ENCODE measurements around the gene EXD3. TPM values are rescaled to one million over a fixed set of nuclear protein-coding genes. Genes with fewer than 3 reads are reported as not detected.
"Not testable (repeated sequence)": the region's sequence is repeated elsewhere in the genome, so short reads cannot be mapped to it uniquely, and the experiment has no call there.

The EXD3 gene
- total RNA-seq, 1 donor from 2014 or later: 5.2 TPM

DNA sequence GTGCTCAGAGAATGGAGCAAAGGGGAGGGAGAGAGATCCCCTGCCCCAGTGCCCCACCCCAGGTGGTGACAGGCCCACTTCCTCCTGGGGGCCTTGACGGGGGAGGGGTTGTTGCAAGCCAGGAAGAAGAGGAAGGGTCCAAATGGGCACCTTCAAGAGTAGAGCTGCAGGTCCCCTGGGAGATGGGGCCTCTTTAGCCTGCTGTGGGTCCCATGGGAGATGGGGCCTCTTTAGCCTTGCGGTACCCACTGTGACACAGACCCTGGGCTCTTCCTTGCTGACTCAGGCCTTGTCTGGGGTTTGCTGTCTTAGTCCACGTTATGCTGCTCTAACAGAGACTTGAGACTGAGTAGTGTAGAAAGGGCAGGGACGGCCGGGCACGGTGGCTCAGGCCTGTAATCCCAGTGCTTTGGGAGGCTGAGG is 155.0 kb downstream of the EXD3 start:
- no peak for DNase-seq
- H3K9me3 Mint-ChIP-seq: no peaks in the 10 kb centered on the region
- no peak overlapping the region for H3K4me3 Mint-ChIP-seq
- H3K27ac Mint-ChIP-seq: no peak overlapping the region
- H3K27me3 Mint-ChIP-seq: no peaks in the 10 kb centered on the region
- peaks cover 35% of the 10 kb centered on the region for H3K36me3 Mint-ChIP-seq (ENCODE audit: low read depth)
- intact Hi-C loops (cut with micrococcal nuclease): no loop called here
- H3K4me1 Mint-ChIP-seq: peaks cover 4% of the 10 kb centered on the region

DNA sequence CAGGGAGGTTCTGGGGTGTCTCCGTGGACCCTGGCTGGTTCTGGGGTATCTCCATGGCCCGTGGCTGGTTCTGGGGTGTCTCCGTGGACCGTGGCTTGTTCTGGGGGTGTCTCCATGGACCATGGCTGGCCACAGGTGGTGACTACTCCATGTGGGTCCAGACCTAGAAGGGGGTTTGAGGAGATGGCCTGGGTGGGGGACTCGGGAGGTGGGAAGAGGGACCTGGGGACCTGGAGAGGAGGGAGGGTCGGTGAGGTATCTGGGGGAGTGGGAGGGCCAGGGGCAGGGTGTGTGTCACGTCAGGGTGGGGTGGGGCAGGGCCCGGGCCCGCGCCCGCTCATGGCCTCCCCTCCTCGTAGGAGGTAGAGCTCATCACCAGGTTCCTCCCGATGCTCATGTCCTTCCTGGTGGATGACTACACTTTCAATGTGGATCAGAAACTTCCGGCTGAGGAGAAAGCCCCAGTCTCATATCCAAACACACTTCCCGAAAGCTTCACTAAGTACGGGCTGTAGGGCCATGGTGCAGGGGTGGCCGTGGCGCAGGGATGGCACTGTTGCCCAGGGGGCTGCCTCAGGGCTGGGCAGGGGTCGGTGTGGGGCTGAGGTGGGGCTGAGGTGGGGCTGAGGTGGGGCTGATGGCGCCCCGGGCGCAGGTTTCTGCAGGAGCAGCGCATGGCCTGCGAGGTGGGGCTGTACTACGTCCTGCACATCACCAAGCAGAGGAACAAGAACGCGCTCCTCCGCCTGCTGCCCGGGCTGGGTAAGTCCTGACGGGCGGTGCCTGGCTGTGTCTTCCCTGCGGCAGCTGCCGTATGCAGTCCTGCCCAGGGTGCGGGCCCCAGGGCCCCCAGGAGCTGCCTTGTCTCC is 156.1 kb downstream of the EXD3 start:
- Mint-ChIP-seq H3K4me3 (no peak overlapping the region), H3K4me1 (peaks cover 4% of the 10 kb centered on the region), H3K27me3 (no peaks in the 10 kb centered on the region), H3K27ac (no peak overlapping the region), H3K9me3 (no peaks in the 10 kb centered on the region), H3K36me3 (ENCODE audit: low read depth) (peaks cover 36% of the 10 kb centered on the region)
- DNase-seq: no peak
- intact Hi-C loops (cut with micrococcal nuclease): no loop called here

DNA sequence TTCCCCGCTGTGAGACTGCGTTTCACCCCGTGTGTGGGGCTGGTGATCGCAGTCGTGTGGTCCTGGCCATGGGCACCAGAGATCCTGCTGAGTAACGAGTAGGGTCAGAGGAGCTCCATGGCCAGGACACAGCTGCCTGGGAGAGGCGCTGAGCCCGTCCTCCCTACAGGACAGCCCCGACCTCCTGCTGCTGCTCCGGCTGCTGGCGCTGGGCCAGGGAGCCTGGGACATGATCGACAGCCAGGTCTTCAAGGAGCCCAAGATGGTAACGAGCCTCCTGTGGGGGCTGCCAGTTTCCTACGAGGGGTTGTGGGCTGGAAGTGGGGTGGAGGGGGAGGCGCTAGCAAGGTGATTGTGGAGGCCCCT is 156.8 kb downstream of the EXD3 start:
- no peak overlapping the region for H3K4me3 Mint-ChIP-seq
- no peaks in the 10 kb centered on the region for H3K4me1 Mint-ChIP-seq
- H3K36me3 Mint-ChIP-seq (ENCODE audit: low read depth): peaks cover 36% of the 10 kb centered on the region
- H3K27ac Mint-ChIP-seq: no peak overlapping the region
- H3K27me3 Mint-ChIP-seq: no peaks in the 10 kb centered on the region
- no peak for DNase-seq
- no peaks in the 10 kb centered on the region for H3K9me3 Mint-ChIP-seq
- intact Hi-C loops (cut with micrococcal nuclease): no loop called here

DNA sequence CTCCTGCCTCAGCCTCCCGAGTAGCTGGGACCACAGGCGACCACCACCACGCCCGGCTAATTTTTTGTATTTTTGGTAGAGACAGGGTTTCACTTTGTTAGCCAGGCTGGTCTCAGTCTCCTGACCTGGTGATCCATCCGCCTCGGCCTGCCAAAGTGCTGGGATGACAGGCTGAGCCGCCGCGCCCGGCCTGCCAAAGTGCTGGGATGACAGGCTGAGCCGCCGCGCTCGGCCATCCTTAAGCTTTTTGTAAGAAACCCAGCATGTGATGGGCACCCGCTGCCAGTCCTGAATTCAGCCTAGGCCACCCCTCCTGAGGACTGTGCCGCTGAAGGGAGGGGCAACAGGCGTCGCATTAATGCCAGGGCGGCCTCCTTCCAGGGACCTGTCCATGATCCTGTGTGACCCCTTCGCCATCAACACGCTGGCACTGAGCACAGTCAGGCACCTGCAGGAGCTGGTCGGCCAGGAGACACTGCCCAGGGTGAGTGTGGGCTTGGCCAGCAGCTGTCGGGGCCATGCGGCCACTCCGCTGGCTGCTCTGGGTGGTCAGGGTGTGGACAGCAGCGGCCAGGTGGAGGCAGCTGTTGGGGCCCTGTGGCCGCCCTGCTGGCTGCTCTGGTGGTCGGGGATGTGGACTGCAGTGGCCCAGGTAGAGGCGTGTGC is 157.3 kb downstream of the EXD3 start:
- Mint-ChIP-seq H3K27ac (no peak overlapping the region), H3K4me1 (no peaks in the 10 kb centered on the region), H3K27me3 (no peaks in the 10 kb centered on the region), H3K9me3 (no peaks in the 10 kb centered on the region), H3K4me3 (no peak overlapping the region), H3K36me3 (ENCODE audit: low read depth) (peaks cover 34% of the 10 kb centered on the region)
- intact Hi-C loops (cut with micrococcal nuclease): no loop called here
- no peak for DNase-seq

DNA sequence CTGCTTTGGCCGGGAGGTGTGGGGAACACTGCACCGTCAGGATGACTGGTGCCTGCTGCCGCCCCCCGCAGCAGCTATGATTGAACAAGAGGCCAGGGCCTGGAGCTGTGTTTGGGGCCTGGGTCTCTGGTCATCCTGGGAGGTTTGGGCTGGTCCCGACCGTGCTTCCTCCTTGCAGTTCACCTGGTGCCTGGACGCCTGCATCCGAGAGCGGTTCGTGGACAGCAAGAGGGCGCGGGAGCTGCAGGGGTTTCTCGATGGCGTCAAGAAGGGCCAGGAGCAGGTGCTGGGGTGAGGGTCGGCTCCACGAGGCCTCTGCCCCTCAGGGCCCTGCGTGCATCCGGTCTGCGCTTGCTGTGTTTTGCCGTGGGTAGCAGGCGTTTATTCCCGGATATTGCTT is 158.9 kb downstream of the EXD3 start:
- Mint-ChIP-seq H3K36me3 (ENCODE audit: low read depth) (peaks cover 36% of the 10 kb centered on the region), H3K4me1 (no peaks in the 10 kb centered on the region), H3K4me3 (no peak overlapping the region), H3K9me3 (no peaks in the 10 kb centered on the region), H3K27me3 (no peaks in the 10 kb centered on the region), H3K27ac (no peak overlapping the region)
- no peak for DNase-seq
- intact Hi-C loops (cut with micrococcal nuclease): no loop called here

DNA sequence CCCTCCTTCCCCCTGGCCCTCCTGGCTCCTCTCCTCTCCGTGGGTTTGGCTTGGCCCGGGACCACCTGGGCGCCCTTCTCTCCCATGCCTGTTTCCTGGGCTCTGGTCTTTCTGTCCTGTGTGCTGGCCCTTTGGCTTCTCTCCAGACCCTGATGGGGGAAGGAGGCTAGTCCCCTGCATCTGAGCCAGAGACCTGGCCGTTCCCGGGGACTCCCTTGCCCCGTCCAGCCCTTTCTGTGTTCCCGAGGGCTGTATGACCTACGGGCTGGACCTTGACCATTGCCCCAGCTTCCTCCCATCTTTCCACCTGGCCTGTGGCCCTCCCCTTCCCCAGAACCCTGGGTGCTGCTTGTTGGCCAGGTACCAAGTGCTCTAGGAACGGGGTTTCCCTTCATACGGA is 159.5 kb downstream of the EXD3 start:
- no peak overlapping the region for H3K4me3 Mint-ChIP-seq
- no peaks in the 10 kb centered on the region for H3K9me3 Mint-ChIP-seq
- no peaks in the 10 kb centered on the region for H3K4me1 Mint-ChIP-seq
- H3K27ac Mint-ChIP-seq: no peak overlapping the region
- H3K36me3 Mint-ChIP-seq (ENCODE audit: low read depth): peaks cover 37% of the 10 kb centered on the region
- H3K27me3 Mint-ChIP-seq: no peaks in the 10 kb centered on the region
- intact Hi-C loops (cut with micrococcal nuclease): no loop called here
- DNase-seq: no peak

DNA sequence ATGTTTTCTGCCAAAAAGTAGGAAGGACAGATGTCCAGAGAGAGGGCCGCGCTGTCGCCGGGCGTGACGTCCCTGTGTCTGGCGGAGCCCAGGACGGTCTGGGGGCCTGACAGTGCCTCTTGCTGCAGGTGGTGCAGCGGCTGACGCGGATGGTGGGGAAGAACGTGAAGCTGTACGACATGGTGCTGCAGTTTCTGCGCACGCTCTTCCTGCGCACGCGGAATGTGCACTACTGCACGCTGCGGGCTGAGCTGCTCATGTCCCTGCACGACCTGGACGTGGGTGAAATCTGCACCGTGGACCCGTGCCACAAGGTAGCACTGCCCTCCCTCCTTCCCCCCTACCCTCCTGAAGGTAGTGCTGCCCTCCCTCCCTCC is 160.1 kb downstream of the EXD3 start:
- H3K4me3 Mint-ChIP-seq: no peak overlapping the region
- intact Hi-C loops (cut with micrococcal nuclease): no loop called here
- peaks cover 34% of the 10 kb centered on the region for H3K36me3 Mint-ChIP-seq (ENCODE audit: low read depth)
- no peaks in the 10 kb centered on the region for H3K4me1 Mint-ChIP-seq
- no peak overlapping the region for H3K27ac Mint-ChIP-seq
- H3K27me3 Mint-ChIP-seq: no peaks in the 10 kb centered on the region
- H3K9me3 Mint-ChIP-seq: no peaks in the 10 kb centered on the region
- DNase-seq: no peak

DNA sequence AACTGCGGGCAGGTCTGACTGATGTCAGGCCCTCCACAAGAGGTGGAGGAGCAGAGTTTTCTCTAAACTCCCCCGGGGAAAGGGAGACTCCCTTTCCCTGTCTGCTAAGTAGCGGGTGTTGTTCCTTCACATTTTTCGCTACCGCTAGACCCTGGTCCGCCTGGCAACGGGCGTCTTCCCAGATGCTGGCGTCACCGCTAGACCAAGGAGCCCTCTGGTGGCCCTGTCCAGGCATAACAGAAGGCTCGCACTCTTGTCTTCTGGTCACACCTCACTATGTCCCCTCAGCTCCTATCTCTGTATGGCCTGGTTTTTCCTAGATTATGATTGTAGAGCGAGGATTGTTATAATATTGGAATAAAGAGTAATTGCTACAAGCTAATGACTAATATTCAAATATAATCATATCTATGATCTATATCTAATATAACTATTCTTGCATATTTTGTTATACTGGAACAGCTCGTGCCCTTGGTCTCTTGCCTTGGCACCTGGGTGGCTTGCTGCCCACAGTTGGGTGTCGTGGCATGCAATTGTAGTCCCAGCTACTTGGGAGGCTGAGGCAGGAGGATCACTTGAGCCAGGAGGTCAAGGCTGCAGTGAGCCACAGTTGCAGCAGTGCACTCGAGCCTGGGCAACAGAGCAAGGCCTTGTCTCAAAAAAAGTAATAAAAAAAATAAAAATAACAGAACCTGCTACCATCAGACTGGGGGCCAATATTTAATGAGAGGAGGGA is 160.6 kb downstream of the EXD3 start:
- DNase-seq; H3K4me3 Mint-ChIP-seq; H3K27ac Mint-ChIP-seq; H3K27me3 Mint-ChIP-seq; H3K9me3 Mint-ChIP-seq; intact Hi-C loops (cut with micrococcal nuclease); H3K4me1 Mint-ChIP-seq: not testable (repeated sequence)
- peaks cover 28% of the 10 kb centered on the region for H3K36me3 Mint-ChIP-seq (ENCODE audit: low read depth)

Other genes with a start within 250 kb of the EXD3 start
- gene ANAPC2, start 234.6 kb downstream of the EXD3 start, total RNA-seq: 57.4 and 58.7 TPM in 2 replicates
- 95.1 and 95.8 TPM in 2 replicates for gene SSNA1, start 234.5 kb downstream of the EXD3 start, total RNA-seq
- gene TPRN, start 222.4 kb downstream of the EXD3 start, total RNA-seq: 15.1 and 16.3 TPM in 2 replicates
- 38.8 and 39.3 TPM in 2 replicates for gene TMEM203, start 217.5 kb downstream of the EXD3 start, total RNA-seq
- 45.1 and 45.6 TPM in 2 replicates for gene NDOR1, start 217.5 kb downstream of the EXD3 start, total RNA-seq
- 12.8 and 15.2 TPM in 2 replicates for gene RNF208, start 200.9 kb downstream of the EXD3 start, total RNA-seq
- gene CYSRT1, start 198.0 kb downstream of the EXD3 start, total RNA-seq: 0.54 and 0.68 TPM in 2 replicates
- gene RNF224, start 195.7 kb downstream of the EXD3 start, total RNA-seq: not detected in 2 replicates
- not detected in 2 replicates for gene SLC34A3, start 192.3 kb downstream of the EXD3 start, total RNA-seq
- gene TUBB4B, start 181.9 kb downstream of the EXD3 start, total RNA-seq: 292 and 299 TPM in 2 replicates
- gene STPG3, start 171.9 kb downstream of the EXD3 start, total RNA-seq: 0.54 and 0.99 TPM in 2 replicates
- gene NELFB, start 167.8 kb downstream of the EXD3 start, total RNA-seq: 72.4 and 75.3 TPM in 2 replicates
- gene TOR4A, start 145.4 kb downstream of the EXD3 start, total RNA-seq: 10.3 and 11.4 TPM in 2 replicates
- 12.9 and 13.4 TPM in 2 replicates for gene NRARP, start 120.9 kb downstream of the EXD3 start, total RNA-seq
- 0.30 and 0.36 TPM in 2 replicates for gene NOXA1, start 231 bp upstream of the EXD3 start, total RNA-seq
- gene ENTPD8, start 18.2 kb upstream of the EXD3 start, total RNA-seq: not detected in 2 replicates
- 68.6 and 69.6 TPM in 2 replicates for gene NSMF, start 36.2 kb upstream of the EXD3 start, total RNA-seq
- gene PNPLA7, start 127.2 kb upstream of the EXD3 start, total RNA-seq: 1.2 and 1.7 TPM in 2 replicates
- 52.8 and 53.9 TPM in 2 replicates for gene MRPL41, start 128.7 kb upstream of the EXD3 start, total RNA-seq
- gene DPH7, start 155.8 kb upstream of the EXD3 start, total RNA-seq: 51.7 and 51.9 TPM in 2 replicates
- 86.4 and 92.4 TPM in 2 replicates for gene ZMYND19, start 167.3 kb upstream of the EXD3 start, total RNA-seq
- 63.7 and 68.4 TPM in 2 replicates for gene ARRDC1, start 182.5 kb upstream of the EXD3 start, total RNA-seq
- gene EHMT1, start 195.8 kb upstream of the EXD3 start, total RNA-seq: 93.6 and 99.4 TPM in 2 replicates